Superior temporal gyrus (tissue), 1 donor: Measurements from ENCODE around the gene FUS.

Source experiments
- DNase-seq: peaks from one replicate; pipeline ENCODE4 v3.0.0-alpha.2; 2016; ENCODE audit errors: extremely low spot score

The FUS gene

DNA sequence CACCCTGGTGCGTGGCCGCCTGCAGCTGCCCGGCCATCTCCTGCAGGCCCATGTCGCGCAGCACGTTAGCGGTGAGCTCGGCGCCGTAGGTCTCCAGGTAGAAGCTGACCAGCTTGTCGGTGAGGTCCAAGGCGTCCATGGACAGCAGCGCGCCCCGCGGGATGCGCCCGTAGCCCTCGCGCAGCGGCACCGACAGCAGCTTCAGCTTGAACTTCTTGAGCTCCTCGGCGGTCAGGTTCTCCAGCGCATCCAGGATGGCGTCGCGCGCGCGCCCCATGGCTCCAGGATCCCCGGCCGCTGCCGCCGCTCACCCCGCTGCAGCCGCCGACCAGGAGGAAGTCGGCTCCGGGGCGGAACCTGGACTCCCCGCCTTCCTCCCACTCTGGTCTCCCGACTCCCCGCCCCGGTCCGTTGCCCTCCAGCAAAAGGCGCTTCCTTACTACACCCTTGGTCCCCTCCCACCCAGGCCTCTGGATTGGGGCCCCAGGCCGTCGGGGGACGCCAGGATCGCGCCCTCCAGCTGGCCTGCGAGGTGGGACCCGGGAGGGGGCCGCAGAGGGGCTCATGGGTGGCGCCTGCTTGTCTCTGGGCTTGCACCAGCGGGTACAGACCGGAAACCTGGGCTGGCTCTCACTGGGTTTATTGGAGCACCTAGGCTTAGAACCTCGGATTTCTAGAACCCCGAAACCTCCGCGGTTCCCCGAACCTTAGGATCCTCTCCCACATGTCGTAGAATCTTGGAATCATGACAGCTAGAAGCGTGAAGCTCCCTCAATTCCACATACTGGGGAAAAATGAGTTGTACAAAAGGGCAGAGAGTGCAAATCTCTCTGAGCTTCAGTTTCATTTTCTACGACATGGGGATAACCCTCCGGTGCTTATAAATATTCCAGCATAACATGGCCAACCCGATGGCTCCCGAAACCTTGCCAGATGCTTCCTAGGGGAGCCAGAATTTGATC, 22.8 kb downstream of the FUS start, which contains the start of gene PYCARD:
Gene PYCARD (minus strand): TSS at position 347 of the 962 bp plus-strand sequence. CDS start 70 bp downstream, at position 277.
- no peak for DNase-seq

DNA sequence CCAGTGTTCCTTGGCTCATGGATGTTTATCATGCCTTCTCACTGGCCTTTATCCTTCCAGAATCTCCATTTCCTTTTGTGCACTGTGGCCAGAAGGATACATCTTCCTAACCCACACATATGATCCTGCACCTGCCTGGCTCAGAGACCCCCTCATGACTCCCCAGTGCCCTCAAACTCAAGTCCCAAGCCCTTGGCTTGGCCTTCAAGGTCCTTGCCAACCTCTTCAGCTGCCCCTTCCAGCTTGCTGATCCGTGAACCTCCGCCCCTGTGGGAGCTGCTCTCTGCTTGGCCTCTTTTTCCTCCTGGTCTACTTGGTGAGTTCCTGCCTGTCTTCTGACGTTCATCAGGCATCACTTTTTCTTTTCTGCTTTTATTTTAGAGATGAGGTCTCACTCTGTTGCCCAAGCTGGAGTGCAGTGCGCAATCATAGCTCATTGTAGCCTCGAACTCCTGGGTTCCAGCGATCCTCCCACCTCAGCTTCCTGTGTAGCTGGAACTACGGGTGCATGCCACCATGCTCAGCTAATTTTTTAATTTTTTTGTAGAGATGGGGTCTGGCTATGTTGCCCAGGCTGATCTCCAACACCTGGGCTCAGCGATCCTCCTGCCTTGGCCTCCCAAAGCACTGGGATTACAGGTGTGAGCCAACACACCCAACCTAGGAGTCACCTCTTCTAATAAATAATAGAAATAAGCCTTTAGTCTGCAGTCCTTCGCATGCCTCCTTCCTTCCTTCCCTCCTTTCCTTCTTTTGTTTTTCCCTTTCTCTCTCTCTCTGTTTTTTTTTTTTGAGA, 25.1 kb downstream of the FUS start:
- DNase-seq: no peak

- DNase-seq: no peak
Measured at GRCh38 chr16:31206776-31207175, 26.8 kb downstream of the FUS start.

DNA sequence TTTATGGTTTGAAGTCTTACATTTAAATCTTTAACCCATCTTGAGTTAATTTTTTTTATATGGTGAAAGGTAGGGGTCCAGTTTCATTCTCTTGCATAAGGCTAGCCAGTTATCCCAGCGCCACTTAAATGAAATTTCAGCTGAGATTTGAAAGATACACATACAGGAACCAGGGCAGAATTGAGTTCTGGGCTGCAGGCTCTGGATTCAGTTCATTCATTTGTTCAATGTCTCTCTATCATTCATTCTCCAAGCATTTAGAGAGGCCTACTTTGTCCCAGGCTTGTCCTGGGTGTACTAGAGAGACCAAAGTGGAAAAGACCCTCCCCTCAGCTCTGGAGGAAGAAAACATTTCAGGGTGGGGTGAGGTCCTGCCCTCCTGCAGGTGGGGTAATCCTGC, 33.4 kb downstream of the FUS start:
- no peak for DNase-seq

DNA sequence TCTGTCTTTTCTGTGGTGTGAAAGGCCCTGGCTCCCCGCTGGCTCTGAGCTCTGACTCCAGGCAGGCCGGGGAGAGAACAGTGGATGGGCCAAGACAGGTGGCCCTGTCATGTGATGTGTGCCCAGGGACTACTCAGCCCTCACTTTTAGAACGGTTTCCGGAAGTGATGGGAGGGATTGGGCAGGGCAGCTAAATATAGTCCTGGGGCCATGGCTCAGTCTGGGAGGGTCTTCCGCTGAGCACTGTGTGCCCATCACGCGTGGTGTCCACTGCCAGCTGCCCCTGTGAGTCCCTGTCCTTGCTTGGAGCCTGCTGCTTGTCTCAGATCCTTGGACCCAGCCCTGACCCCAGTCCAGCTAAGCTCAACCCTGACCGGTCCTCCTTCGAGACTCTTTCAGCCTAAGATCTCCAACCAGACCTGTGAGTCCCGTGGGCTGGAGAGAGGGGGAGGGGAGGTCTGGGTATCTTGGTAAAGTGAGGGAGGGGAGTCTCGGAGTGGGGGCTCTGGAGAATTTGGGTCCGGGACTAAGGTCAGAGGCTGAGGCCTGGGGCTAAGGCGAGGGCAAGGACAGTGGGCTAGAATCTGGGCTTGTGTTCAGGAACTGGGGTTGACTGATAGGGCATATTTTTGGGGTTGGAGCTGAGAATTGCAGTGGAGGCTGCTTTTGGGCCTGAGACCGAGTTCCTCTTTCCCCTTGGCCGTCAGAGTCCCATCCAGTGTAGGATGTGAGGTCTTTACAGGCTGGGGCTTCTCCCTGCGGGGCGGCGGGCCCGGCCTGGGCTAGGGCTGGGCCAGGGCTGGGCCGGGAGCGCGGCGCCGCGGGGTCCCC, 34.2 kb downstream of the FUS start, which contains the start of gene TRIM72:
Gene TRIM72 (plus strand): TSS at position 243 of the 831 bp plus-strand sequence. CDS start 620 bp downstream, outside the sequence.
- no peak for DNase-seq

GRCh38 chr16:31214708-31215286, 34.9 kb downstream of the FUS start:
- DNase-seq: no peak

GRCh38 chr16:31215287-31216162, 35.6 kb downstream of the FUS start:
- DNase-seq: no peak

DNA sequence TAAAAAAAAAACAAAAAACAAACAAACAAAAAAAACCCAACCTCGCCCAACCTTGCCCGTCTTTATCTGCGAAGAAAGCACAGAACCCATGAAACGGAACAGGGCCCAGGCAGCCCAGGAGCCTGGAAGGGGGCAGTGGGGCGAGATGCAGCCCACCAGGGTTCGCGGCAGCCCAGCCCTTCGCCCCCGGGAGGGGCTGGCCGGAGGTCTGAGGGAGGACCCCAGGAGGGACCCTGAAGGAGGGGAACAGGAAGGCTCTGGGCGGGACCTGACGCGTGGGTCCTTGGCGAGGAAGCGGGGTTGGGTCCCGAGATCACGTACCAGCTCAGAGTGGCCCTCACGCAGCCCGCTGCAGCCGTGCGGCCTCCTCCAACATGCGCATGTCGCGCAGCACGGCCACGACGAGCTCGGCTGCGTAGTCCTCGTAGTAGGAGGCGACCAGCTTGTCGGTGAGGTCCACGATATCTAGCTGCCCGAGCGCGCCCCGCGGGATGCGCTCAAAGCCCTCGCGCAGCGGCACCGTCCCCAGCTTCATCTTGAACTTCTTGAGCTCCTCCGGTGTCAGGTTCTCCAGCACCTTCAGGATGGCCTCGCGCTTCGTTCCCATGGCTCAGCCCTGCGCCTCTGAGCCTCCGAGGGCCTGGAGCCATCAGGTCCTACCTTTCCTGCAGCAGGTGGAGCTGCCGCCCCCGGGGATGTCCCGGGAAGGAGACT, 36.6 kb downstream of the FUS start, which contains the start of gene PYDC1:
Gene PYDC1 (minus strand): TSS at position 714 of the 714 bp plus-strand sequence. CDS start 107 bp downstream, at position 607.
- DNase-seq: no peak

- no peak for DNase-seq
Measured at GRCh38 chr16:31217136-31217530, 37.2 kb downstream of the FUS start.

DNA sequence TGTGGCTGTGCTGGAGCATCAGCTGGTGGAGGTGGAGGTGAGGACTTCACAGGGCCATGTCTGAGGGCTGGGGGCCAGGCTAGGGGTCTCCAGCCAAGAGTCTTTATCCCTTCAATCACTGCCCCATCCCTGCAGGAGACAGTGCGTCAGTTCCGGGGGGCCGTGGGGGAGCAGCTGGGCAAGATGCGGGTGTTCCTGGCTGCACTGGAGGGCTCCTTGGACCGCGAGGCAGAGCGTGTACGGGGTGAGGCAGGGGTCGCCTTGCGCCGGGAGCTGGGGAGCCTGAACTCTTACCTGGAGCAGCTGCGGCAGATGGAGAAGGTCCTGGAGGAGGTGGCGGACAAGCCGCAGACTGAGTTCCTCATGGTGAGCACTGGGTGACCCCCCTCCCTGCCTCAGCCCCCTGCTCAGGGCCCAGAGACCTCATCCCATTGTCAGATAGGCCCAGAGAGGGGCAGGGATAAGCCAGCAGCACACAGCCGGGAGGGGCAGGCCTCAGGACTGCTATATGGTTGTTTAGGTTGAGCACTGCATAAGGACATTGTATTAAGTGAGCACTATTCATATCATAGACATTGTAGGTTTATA, 39.3 kb downstream of the FUS start:
- DNase-seq: no peak

DNA sequence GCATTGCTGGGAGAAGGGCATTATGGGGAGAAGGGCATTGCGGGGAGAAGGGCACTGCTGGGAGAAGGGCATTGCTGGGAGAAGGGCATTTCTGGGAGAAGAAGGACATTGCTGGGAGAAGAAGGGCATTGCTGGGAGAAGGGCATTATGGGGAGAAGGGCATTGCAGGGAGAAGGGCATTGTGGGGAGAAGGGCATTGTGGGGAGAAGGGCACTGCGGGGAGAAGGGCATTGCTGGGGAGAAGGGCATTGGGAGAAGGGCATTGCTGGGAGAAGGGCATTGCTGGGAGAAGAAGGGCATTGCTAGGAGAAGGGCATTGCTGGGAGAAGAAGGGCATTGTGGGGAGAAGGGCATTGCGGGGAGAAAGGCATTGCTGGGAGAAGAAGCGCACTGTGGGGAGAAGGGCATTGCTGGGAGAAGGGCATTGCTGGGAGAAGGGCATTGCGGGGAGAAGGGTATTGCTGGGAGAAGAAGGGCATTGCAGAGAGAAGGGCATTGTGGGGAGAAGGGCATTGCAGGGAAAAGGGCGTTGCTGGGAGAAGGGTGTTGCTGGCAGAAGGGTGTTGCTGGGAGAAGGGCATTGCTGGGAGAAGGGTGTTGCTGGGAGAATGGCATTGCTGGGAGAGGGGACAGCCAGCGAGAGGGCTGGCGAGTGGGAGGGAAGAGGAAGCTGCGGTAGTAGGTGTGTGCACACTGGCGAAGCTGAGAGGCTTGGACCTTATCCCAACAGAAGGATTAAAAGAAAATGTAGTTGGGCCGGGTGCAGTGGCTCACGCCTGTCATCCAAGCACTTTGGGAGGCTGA, 41.6 kb downstream of the FUS start:
- no peak for DNase-seq

- DNase-seq: no peak
Measured at GRCh38 chr16:31223044-31223443, 43.1 kb downstream of the FUS start.

GRCh38 chr16:31224092-31224955, 44.4 kb downstream of the FUS start:
- DNase-seq: no peak

DNA sequence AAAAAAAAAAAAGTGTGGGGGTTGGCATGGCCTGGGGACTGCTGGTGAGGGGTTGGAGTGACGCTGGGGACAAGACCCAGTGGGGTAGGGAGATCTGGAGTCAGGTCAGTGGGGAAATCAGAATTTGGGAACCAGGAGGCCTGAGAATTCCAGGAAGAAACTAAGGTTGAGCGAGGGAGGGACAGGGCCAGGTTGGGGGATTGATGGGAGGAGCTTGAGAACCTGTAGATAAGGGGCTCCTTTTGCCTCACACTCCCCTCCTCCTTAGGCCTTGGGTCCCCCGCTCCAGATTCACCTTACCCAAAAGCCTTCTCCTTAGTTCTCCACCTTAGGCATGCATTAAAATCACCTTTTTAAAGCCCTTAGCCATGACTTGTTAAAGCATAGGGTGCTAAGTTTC, 45.3 kb downstream of the FUS start:
- no peak for DNase-seq

DNA sequence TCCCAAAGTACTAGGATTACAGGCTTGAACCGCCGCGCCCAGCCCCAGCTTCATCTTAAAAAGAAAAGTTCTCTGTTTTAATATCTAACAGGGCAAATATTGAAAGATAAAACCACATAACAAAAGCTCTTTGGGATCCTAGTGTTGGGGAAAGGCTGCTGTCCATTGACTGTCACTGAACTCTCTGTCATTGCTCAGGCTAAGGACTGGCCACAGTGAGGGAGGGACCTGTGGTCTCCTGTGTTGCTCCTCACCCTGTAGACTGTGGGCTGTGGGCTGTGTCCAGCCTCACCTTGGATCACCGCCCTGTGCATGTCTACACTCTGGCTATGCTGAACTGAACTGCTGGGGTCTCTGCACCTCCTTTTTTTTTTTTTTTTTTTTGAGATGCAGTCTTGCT, 48.3 kb downstream of the FUS start:
- no peak for DNase-seq

GRCh38 chr16:31229501-31229900, 49.6 kb downstream of the FUS start:
- DNase-seq: no peak

- no peak for DNase-seq
Measured at GRCh38 chr16:31238041-31238440, 58.1 kb downstream of the FUS start.
